GM19395 (cell line): ENCODE results near the gene FRMD1.

ENCODE experiments used
- ATAC-seq: cut with Tn5 transposase; IDR thresholded peaks from one replicate; pipeline ENCODE4 v1.9.1; 2021; ENCODE audit warnings: mild to moderate bottlenecking, moderate library complexity; ENCODE audit not compliant: unreplicated experiment

Gene FRMD1

GRCh38 chr6:168078943-168079405, at the start of gene FRMD1:
Gene FRMD1, minus strand, starts transcription at chr6:168079212. Its CDS starts 118 bp downstream, at chr6:168079094.
- ATAC-seq: no peak

- ATAC-seq: no peak
Measured at GRCh38 chr6:168128006-168128630, 49.1 kb upstream of the FRMD1 start.

GRCh38 chr6:168127384-168127868, 48.4 kb upstream of the FRMD1 start:
- no peak for ATAC-seq

DNA sequence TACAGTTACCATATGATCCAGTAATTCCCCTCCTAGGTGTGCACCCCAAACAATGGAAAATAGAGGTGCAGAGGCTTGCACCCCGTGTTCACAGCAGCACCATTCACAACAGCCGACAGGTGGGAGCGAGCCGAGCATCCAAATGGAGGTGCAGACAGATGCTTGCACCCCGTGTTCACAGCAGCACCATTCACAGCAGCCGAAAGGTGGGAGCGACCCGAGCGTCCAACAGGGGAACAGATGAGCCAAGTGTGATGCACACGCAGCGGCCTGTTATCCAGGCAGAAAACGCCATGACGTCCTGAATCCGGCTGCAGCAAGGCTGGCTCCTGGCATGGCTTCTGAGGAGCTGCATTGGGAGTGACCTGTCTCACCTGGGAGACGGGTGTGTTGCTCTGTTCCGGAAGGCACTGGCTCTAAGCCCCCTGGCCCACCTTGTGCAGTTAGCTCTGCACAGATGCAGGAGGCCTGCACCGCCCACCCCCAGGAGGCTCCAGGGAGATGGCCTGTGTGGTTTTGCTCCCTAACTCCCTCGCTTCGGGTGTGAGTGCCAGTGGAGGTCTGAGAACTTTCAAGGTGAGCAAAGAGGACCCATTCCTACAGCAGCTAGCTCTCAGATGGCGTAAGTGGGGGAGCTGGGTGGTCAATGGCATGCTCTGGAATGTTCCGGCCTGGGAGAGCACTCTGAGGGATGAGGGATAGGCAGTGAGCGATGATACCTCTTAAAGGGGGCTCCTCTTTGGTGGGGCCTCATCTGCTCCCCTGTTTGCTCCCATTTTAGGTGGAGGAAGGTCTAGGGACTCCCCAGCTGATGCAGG, 47.8 kb upstream of the FRMD1 start:
- ATAC-seq: no peak

- no peak for ATAC-seq
Measured at GRCh38 chr6:168125429-168126001, 46.5 kb upstream of the FRMD1 start.

DNA sequence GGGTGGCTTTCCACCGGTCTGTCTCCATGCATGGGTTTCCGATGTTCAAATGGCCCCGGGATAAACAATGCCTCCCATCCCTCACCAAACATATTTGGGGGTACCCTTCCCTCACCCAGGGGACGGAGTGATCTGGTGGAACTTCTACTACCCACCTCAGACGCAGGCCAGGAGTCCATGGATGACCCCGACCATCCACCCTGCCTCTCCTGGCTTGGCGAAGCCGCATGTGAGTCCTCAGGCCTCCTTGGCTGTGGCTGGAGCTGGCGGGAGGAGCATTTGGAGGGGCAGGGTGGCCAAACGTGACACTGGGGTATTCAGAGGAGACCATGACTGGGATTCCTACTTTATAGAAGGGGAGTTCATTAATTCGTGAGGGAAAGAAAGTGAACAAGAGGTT, 45.9 kb upstream of the FRMD1 start:
- ATAC-seq: no peak

DNA sequence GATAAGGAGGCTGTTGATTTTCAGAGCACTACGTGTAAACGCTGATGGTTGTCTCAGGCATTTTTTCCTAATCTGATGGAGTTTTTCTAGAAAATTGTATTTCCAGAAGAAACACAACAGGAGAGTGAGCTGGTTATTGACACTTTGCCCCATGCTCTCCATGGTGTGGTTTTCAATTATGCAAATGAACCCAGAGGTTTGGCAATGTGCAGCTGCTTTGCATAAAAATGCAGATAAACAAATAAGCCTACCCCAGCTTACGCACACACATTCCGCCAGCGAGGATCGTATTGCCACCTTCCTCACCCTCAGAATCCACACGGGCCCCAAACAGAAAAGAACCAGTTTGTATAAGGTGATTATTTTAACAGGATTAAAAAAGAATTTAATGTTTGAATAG, 45.1 kb upstream of the FRMD1 start:
- ATAC-seq: no peak

DNA sequence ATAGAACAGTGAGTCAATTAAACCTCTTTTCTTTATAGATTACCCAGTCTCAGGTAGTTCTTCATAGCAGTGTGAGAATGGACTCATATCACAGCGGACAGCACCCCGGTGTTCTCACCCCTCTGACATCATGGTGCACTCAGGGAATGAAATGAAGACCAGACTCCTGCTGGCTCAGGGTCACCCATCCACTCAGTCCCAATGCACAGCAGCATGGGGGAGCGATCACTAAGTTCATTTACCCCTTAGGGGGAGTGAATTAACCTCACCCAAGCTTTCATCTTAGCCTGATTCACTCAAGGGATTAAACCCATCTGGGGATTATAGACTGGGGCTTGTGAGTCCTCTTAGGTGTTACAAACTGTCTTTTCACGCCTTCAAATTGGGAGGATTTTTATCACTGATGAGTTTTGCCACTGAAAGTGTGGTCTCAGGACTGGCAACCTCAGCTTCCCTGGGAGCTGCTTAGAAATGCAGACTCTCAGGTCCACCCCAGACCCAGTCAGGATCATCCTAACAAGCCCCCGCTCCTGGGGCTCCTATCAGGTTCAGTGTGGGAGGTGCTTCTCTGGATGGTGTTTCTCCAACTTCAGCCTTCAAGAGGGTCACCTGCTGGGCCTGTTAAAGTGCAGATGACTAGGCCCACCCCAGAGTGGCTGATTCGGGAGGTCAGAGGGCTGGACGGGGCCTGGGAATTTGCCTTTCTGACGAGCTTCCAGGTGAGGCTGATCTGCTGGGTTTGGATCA, 44.3 kb upstream of the FRMD1 start:
- no peak for ATAC-seq

DNA sequence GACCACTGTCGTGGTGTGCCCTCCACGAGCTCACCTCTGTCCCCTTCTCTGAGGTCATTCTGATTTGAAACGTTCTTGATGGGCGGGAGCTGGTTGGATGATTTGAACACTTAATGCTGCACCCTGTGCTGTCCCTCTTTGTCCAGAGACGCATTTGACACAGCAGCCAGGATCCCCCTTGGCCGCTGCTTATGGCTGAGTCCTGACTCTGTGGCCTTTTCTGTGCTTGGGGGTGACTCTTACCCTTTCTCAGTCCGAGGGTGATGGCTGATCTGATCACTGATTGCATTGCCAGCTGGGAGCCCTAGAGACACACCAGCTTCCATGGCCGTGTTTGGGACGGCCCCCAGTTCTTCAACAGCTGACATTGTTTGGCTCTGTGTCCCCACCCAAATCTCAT, 43.5 kb upstream of the FRMD1 start:
- no peak for ATAC-seq

- no peak for ATAC-seq
Measured at GRCh38 chr6:168122011-168122410, 43.0 kb upstream of the FRMD1 start.

- no peak for ATAC-seq
Measured at GRCh38 chr6:168121303-168121665, 42.3 kb upstream of the FRMD1 start.

DNA sequence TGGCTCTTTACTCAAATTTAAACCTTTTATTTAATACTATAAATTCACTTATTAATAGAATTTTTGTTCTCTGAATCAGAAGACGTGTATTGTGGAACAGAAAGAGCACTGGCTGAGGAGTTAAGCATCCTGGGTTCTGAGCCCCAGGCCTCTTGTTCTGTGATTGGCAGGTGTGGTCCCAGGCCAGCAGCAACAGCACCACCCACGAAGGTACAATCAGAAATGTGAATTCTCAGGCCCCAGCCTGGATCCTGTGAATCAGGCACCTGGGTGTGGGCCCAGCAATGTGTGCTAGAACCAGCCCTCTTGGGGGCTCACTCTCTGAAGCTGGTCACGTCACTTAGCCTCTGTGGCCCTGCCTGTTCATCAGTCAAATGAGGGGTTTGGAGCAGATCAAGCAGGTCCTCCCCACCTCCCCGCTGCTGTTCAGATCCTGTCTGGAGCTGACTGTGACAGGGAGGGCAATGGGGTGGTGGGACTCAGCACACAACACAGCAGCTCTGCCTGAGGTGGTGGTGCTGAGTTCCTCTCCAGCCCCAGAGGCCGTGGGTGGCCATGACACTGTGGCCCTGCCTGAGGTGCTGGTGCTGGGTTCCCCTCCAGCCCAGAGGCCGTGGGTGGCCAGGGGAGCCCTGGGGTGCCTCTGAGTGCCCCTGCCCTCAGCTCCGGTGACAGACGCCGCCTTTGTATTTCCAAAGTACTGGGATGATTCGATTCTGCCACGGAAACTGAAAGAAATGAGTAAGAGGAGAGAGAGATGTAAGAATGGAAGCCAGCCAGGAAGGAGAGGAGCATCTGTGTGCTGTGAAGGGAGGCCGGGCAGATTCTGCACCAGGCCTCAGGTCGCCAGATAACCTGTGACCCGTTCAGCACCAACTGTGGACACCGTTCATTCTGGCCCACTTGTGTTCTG, 41.6 kb upstream of the FRMD1 start:
- no peak for ATAC-seq

- no peak for ATAC-seq
Measured at GRCh38 chr6:168119539-168119938, 40.5 kb upstream of the FRMD1 start.

DNA sequence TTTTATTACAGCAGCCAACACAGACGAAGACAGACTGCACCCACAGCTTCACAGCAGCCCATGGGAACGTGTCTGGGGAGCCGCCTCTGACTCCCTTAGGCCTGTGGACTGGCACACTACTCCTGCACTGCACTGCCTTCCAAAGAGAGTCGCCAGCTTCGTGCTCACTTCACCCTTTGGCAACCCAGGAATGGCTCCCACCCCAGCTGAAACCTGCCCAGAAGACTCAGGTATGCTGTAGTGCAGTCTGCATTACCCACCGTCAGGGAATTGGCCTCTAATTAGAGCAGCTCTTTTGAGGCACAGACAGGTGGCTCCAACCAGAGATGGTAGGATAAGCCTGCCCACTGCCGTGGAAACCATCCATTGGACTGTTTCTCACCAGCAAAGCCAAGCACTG, 39.9 kb upstream of the FRMD1 start:
- ATAC-seq: no peak

GRCh38 chr6:168117942-168118341, 38.9 kb upstream of the FRMD1 start:
- ATAC-seq: no peak

DNA sequence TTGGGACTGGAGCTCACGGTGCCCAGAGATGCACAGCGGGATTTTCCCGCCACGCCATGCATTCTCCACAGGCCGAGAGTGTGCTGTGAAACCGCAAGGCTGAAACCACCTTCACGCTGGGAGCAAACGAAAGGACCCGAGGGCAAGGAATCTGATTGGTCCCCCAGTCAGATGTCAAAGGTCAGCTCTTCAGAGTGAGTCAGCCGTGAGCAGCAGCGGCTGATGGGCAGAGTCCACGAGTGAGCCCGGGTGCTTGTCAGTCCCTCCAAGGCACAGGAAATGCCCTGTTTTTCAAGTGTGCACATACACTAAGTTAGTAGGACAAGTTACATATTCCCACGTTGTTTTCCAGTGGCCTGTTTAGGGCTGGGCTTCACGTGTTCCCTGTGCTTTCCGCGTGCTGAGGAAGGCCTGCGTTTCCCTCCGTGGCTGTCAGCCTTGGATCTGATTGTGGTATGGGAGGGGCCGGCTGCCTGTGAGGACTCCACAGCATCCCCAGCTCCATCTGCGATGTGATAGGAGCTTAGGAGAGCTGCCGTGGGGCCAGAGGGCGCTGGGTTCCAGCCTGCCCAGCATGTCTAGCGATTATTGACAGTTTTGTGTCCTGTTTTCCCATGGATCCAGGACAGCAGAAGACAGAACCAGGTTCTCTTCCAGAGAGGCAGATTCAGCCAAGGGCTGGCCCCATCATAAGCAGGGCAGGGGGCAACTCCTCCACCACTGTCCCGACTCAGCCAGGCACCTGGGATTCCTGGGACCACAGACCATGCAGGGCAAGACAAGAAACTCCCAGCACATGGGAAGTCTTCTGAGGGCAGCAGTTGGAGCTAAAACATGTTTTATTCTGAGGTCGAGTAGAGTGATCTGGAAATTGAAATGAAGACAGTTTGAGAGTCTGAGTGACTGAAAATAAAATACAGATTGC, 38.2 kb upstream of the FRMD1 start:
- no peak for ATAC-seq

GRCh38 chr6:168116438-168116974, 37.5 kb upstream of the FRMD1 start:
- no peak for ATAC-seq

DNA sequence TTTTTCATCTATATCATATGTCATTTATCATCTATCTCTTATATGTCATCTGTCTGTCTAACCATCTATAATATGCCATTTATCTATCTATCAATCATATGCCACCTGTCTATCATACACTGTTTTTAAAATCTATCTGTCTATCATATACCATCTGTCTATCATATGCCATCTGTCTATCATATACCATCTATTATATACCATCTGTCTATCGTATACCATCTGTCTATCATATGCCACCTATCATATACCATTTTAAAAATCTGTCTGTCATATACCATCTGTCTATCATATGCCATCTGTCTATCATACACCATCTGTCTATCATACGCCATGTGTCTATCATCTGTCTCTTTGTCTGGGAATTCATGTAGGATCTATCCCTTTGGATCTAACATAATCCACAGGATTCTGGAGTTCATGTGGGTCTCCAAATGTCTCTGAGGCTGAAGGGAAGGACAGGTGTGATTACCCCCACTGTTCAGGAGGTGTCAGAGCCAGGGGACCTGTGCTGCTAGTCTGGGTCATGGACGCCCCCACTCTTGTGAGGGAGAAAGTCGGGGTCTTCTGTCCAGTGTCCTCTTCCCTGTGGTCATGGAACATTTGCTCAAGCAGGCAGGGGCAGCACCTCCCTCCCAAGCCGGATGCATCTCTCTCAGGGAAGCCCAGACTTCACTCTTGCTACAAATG, 36.9 kb upstream of the FRMD1 start:
- ATAC-seq: no peak
